ENCODE results near the gene PLAC8L1.
"Not testable (repeated sequence)": the region's sequence is repeated elsewhere in the genome, so short reads cannot be mapped to it uniquely, and the experiment has no call there.

Gene PLAC8L1

DNA sequence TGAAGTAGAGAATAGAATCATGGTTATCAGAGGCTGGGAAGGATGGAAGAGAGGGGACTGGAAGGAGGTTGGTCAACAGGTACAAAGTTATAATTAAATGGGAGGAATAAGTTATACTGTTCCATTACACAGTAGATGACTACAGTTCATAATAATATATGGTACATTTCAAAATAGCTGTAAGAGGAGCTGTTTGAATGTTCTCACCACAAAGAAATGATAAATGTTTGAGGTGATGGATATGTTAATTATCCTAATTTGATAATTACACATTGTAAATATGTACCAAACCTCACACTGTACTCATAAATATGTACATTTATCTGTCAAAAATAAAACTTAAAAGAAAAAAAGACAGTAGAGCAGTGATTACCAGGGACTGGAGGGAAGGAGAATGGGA is 12.9 kb upstream of the PLAC8L1 start:
- no peak for DNase-seq (ENCODE audit: low spot score)
- TF ChIP-seq CTCF (IDR thresholded peaks at IDR 0.05) = no peak
- Histone ChIP-seq H3K27ac (no peak overlapping the region), H3K4me3 (no peak overlapping the region)

DNA sequence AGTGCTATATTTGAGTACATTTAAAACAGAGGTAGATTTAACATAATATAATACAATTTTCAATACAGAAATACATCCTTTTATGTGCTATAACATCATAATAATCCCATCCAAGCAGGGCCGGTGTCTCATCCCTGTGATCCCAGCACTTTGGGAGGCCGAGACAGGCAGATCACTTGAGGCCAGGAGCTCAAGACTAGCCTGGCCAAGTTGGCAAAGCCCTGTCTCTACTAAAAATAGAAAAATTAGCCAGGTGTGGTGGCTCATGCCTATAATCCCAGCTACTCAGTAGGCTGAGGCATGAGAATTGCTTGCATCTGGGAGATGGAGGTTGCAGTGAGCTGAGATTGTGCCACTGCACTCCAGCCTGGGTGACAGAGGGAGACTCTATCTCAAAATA is 11.8 kb upstream of the PLAC8L1 start:
- not testable (repeated sequence) for H3K27ac ChIP-seq; H3K4me3 ChIP-seq; DNase-seq (ENCODE audit: low spot score)

GRCh38 chr5:146116361-146116760 is 11.0 kb upstream of the PLAC8L1 start:
- TF ChIP-seq CTCF (IDR thresholded peaks at IDR 0.05) = no peak
- no peak overlapping the region for H3K4me3 ChIP-seq
- DNase-seq (ENCODE audit: low spot score) = no peak

GRCh38 chr5:146112476-146112875 is 7.1 kb upstream of the PLAC8L1 start:
- Histone ChIP-seq H3K4me3 (no peak overlapping the region), H3K27ac (no peak overlapping the region)
- TF ChIP-seq CTCF (IDR thresholded peaks at IDR 0.05) = no peak
- DNase-seq (ENCODE audit: low spot score) = no peak

More at GRCh38 chr5:146116361-146116760, 11.0 kb upstream of the PLAC8L1 start:
- no peak overlapping the region for H3K27ac ChIP-seq

GRCh38 chr5:146111409-146111808 is 6.0 kb upstream of the PLAC8L1 start:
- no peak for TF ChIP-seq CTCF (IDR thresholded peaks at IDR 0.05)

GRCh38 chr5:146109379-146109778 is 4.0 kb upstream of the PLAC8L1 start:
- DNase-seq (ENCODE audit: low spot score) = no peak
- H3K27ac ChIP-seq = no peak overlapping the region

More at GRCh38 chr5:146111409-146111808, 6.0 kb upstream of the PLAC8L1 start:
- no peak for DNase-seq (ENCODE audit: low spot score)
- no peak overlapping the region for H3K4me3 ChIP-seq
- H3K27ac ChIP-seq = no peak overlapping the region

DNA sequence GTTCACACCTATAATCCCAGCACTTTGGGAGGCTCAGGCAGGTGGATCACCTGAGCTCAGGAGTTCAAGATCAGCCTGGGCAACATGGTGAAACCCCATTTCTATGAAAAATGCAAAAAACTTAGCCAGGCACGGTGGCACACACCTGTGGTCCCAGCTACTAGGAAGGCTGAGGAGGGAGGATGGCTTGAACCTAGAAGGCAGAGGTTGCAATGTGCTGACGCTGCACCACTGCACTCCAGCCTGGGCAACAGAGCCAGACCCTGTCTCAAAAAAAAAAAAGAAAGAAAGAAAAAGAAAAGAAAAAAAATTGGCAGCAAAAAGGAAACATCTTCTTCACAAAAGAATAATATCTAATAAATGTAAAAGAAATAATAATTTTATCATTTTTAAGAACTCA is 3.5 kb upstream of the PLAC8L1 start:
- not testable (repeated sequence) for H3K27ac ChIP-seq; DNase-seq (ENCODE audit: low spot score); H3K4me3 ChIP-seq

More at GRCh38 chr5:146109379-146109778, 4.0 kb upstream of the PLAC8L1 start:
- H3K4me3 ChIP-seq = no peak overlapping the region
- TF ChIP-seq CTCF (IDR thresholded peaks at IDR 0.05) = no peak

DNA sequence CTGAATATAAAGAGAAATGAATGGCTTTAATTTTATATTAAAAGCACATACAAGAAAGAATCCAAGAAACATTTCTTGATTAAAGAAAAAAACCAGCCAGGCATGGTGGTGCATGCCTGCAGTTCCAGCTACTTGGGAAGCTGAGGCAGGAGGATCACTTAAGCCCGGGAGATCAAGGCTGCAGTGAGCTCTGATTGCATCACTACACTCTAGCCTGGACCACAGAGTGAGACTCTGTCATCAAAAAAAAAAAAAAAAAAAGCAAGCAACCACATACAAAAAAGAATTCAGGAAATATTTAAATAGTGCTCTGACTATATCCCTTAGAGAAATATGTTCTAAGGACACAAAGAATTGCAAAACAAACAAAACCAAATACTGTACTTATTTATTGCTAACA is 2.5 kb upstream of the PLAC8L1 start:
- DNase-seq (ENCODE audit: low spot score) = no peak
- no peak overlapping the region for H3K27ac ChIP-seq
- no peak overlapping the region for H3K4me3 ChIP-seq
- TF ChIP-seq CTCF (IDR thresholded peaks at IDR 0.05) = no peak

All from coronary artery (tissue), 2 donors.